Vagina (tissue), 2 donors: ENCODE data around the gene TMEM154.

Experiments
- POLR2A ChIP-seq, 2 donors: fragments of 450-650 bp; IDR thresholded peaks; one replicate each; pipeline ENCODE4 v1.6.1; 2017; ENCODE audit warnings: antibody characterized with exemption in 2 of 2, mild to moderate bottlenecking in 2 of 2, moderate library complexity in 2 of 2
- TF ChIP-seq, protein P1 (sequence below), 3 experiments: fragments of 450-650 bp in 2 of 3; fragments of 200-600 bp in 1 of 3; sonication (generic) in 1 of 3; IDR thresholded peaks; one replicate each; pipeline ENCODE4 v1.5.1; 2017 to 2019; ENCODE audit warnings: antibody characterized with exemption in 3 of 3, mild to moderate bottlenecking in 2 of 3, moderate library complexity in 2 of 3

DNA sequence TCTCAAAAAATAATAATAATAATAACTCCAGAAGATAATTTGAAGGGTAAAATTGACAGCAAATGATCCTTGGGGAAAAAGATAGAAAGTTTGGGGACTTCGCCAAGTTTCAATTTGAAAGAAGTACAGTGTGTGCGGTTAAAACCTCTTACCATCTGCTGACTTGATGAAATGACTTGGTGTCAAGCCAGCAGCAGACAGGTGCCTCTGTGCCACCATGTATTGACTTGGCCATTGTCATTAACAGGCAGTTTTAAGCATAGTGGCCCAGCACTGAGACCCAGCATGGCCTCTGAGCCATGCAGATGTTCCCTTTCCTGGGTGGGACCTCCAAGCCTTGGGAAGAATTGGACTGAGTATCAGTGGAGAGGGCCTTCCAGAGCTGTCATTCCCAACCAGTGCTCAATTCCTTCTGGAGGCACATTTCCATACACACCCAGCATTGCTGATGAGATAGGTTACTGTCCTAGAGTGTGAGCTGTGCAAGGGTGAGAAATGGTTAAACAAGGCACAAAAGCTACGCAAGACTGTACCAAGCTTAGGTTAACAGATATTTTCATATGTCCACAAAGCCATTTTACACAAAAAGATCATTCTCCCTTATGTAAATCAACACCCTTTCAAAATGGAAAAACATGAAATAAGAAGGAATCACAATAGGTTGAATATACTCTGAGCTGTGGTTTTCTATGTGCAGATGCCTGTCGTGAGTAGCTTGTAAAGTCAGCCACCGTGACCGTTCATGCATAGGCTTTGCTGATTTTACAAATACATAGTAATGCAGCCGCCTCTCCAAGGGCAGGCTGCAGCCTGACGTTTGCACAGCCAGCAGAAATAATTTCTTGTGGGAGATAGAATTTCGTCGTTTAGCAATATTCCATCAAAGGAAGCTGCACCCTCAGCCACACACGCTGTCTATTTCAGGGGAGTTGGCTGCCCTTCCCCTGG, 84.5 kb downstream of the TMEM154 start:
- TF ChIP-seq, protein P1, sequence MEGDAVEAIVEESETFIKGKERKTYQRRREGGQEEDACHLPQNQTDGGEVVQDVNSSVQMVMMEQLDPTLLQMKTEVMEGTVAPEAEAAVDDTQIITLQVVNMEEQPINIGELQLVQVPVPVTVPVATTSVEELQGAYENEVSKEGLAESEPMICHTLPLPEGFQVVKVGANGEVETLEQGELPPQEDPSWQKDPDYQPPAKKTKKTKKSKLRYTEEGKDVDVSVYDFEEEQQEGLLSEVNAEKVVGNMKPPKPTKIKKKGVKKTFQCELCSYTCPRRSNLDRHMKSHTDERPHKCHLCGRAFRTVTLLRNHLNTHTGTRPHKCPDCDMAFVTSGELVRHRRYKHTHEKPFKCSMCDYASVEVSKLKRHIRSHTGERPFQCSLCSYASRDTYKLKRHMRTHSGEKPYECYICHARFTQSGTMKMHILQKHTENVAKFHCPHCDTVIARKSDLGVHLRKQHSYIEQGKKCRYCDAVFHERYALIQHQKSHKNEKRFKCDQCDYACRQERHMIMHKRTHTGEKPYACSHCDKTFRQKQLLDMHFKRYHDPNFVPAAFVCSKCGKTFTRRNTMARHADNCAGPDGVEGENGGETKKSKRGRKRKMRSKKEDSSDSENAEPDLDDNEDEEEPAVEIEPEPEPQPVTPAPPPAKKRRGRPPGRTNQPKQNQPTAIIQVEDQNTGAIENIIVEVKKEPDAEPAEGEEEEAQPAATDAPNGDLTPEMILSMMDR (IDR thresholded peaks at IDR 0.05) = no peak
- TF ChIP-seq POLR2A (IDR thresholded peaks at IDR 0.05) = no peak
